ENCODE results near the gene NADK.

NADK gene

GRCh38 chr1:1777950-1778662 is at the start of gene NADK:
NADK (minus strand) TSS chr1:1778470; CDS start chr1:1765406, 13,064 bp downstream.
- peak; percentile 76 for DNase-seq

GRCh38 chr1:1827089-1827848 is 49.0 kb upstream of the NADK start:
- no peak for DNase-seq

- DNase-seq = no peak
These were observed 48.3 kb upstream of the NADK start for GRCh38 chr1:1826356-1827088.

- DNase-seq = no peak
These were observed 46.9 kb upstream of the NADK start for GRCh38 chr1:1825217-1825616.

- no peak for DNase-seq
These were observed 41.5 kb upstream of the NADK start for GRCh38 chr1:1819762-1820161.

GRCh38 chr1:1817221-1817620 is 39.0 kb upstream of the NADK start:
- DNase-seq = no peak

GRCh38 chr1:1815606-1816281 is 37.5 kb upstream of the NADK start:
- no peak for DNase-seq

GRCh38 chr1:1809489-1809888 is 31.2 kb upstream of the NADK start:
- no peak for DNase-seq

- DNase-seq = no peak
These were observed 29.9 kb upstream of the NADK start for GRCh38 chr1:1808206-1808605.

- no peak for DNase-seq
These were observed 28.6 kb upstream of the NADK start for GRCh38 chr1:1806890-1807289.

GRCh38 chr1:1804301-1804700 is 26.0 kb upstream of the NADK start:
- DNase-seq = no peak

GRCh38 chr1:1802871-1803270 is 24.6 kb upstream of the NADK start:
- DNase-seq = no peak

GRCh38 chr1:1799716-1800115 is 21.4 kb upstream of the NADK start:
- no peak for DNase-seq

- DNase-seq = no peak
These were observed 19.6 kb upstream of the NADK start for GRCh38 chr1:1797731-1798341.

- no peak for DNase-seq
These were observed 18.2 kb upstream of the NADK start for GRCh38 chr1:1796466-1796865.

- no peak for DNase-seq
These were observed 16.7 kb upstream of the NADK start for GRCh38 chr1:1794999-1795398.

- no peak for DNase-seq
These were observed 15.4 kb upstream of the NADK start for GRCh38 chr1:1793481-1794244.

GRCh38 chr1:1788646-1789431 is 10.6 kb upstream of the NADK start:
- no peak for DNase-seq

- DNase-seq = no peak
These were observed 9.9 kb upstream of the NADK start for GRCh38 chr1:1788136-1788535.

- no peak for DNase-seq
These were observed 8.8 kb upstream of the NADK start for GRCh38 chr1:1786836-1787605.
